Stomach (tissue), 4 donors: ENCODE measurements around the gene DLG2.

ENCODE experiments used
- EP300 ChIP-seq: sonication (generic); formaldehyde crosslinking; IDR thresholded peaks from one replicate; pipeline ENCODE4 v1.6.1; 2017; ENCODE audit warnings: antibody characterized with exemption
- TF ChIP-seq, protein P1 (sequence below), 7 experiments: fragments of 450-650 bp in 4 of 7; fragments of 200-600 bp in 3 of 7; sonication (generic) in 3 of 7; IDR thresholded peaks; one replicate each; pipeline ENCODE4 v1.5.1; 2016 to 2019; ENCODE audit warnings: antibody characterized with exemption in 7 of 7, control low read depth in 2 of 7, mild to moderate bottlenecking in 1 of 7

DNA sequence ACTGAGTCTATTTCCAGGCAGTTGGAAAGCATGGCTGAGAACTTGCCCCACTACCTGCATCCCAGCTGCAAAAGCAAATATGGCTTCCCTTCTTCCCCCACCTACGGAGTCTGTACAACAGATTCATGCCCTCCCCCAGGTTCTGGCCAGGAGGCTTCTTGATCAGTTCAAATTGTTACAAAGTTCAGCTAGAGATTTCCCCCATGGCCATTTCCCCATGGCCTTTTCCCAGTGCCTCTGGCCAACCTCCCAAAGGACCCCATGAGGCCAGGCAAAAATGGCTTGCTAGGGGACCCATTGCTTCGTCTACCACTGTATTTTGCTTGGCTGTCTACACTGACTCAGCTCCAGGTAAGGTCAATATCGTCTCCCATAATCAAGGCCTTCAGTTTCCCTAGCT lies 203.3 kb downstream of the DLG2 start:
- TF ChIP-seq EP300, result no peak
- TF ChIP-seq, protein P1, sequence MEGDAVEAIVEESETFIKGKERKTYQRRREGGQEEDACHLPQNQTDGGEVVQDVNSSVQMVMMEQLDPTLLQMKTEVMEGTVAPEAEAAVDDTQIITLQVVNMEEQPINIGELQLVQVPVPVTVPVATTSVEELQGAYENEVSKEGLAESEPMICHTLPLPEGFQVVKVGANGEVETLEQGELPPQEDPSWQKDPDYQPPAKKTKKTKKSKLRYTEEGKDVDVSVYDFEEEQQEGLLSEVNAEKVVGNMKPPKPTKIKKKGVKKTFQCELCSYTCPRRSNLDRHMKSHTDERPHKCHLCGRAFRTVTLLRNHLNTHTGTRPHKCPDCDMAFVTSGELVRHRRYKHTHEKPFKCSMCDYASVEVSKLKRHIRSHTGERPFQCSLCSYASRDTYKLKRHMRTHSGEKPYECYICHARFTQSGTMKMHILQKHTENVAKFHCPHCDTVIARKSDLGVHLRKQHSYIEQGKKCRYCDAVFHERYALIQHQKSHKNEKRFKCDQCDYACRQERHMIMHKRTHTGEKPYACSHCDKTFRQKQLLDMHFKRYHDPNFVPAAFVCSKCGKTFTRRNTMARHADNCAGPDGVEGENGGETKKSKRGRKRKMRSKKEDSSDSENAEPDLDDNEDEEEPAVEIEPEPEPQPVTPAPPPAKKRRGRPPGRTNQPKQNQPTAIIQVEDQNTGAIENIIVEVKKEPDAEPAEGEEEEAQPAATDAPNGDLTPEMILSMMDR (IDR thresholded peaks at IDR 0.05), result no peak
